CD4-positive, alpha-beta T cell (primary cell): Measurements from ENCODE around the gene CAMTA1. TPM values are rescaled to one million over a fixed set of nuclear protein-coding genes. Genes with fewer than 3 reads are reported as not detected.

Experiments
- ATAC-seq: fragments of 200-7000 bp; cut with Tn5 transposase; one replicate; pipeline ENCODE4 v1.10.0; 2022; ENCODE audit warnings: mild to moderate bottlenecking; ENCODE audit not compliant: poor library complexity
- CTCF ChIA-PET: fragments of 350-600 bp; sonication (Branson Sonifier 250); formaldehyde crosslinking; loops from one replicate; lab custom pipeline; 2021; ENCODE audit warnings: antibody characterized with exemption, inconsistent platforms; lab: Charles Lee
- POLR2A ChIA-PET: fragments of 350-600 bp; sonication (Branson Sonifier 250); formaldehyde crosslinking; loops from one replicate; lab custom pipeline; 2021; ENCODE audit warnings: antibody characterized with exemption, inconsistent platforms; lab: Charles Lee
- DNase-seq, 14 experiments: peaks; one replicate each; pipeline ENCODE4 v3.0.0-alpha.2; 2013 to 2020; ENCODE audit warnings: mixed read lengths in 2 of 14
- H3K27ac ChIP-seq, 2 donors: one replicate each; pipeline versions ENCODE4 v1.5.1 to v1.7.0; 2013; ENCODE audit warnings: low read length in 2 of 2, low read depth in 1 of 2, mild to moderate bottlenecking in 1 of 2
- H3K27me3 ChIP-seq, 2 experiments: 1 replicate in 1 of 2; 2 replicates in 1 of 2; pipeline versions ENCODE4 v1.6.1 to v1.7.0; 2013; ENCODE audit warnings: low read length in 2 of 2, control low read depth in 1 of 2, mild to moderate bottlenecking in 1 of 2, moderate library complexity in 1 of 2; ENCODE audit not compliant: insufficient read depth in 2 of 2, control insufficient read depth in 1 of 2
- H3K36me3 ChIP-seq: one replicate; pipeline ENCODE4 v1.6.1; 2013; ENCODE audit warnings: low read length, control low read depth; ENCODE audit not compliant: insufficient read depth
- H3K4me1 ChIP-seq: one replicate; pipeline ENCODE4 v1.6.1; 2013; ENCODE audit warnings: low read length, control low read depth; ENCODE audit not compliant: insufficient read depth
- H3K4me3 ChIP-seq: one replicate; pipeline ENCODE4 v1.5.1; 2013; ENCODE audit warnings: mild to moderate bottlenecking, low read length, moderate library complexity
- H3K9me3 ChIP-seq, 2 experiments: 1 replicate in 1 of 2; 2 replicates in 1 of 2; pipeline versions ENCODE4 v1.6.1 to v1.7.0; 2013; ENCODE audit warnings: low read length in 2 of 2, mild to moderate bottlenecking in 2 of 2, control low read depth in 1 of 2, moderate library complexity in 1 of 2; ENCODE audit not compliant: control insufficient read depth in 1 of 2, insufficient read depth in 1 of 2
- H3K27ac Mint-ChIP-seq: one replicate; pipeline ENCODE4 v1.8.0; 2020; ENCODE audit warnings: mixed read lengths
- H3K27me3 Mint-ChIP-seq: one replicate; pipeline ENCODE4 v1.8.0; 2021; ENCODE audit warnings: mixed read lengths
- H3K36me3 Mint-ChIP-seq: one replicate; pipeline ENCODE4 v1.8.0; 2021; ENCODE audit warnings: low read depth, mixed read lengths
- H3K4me1 Mint-ChIP-seq: one replicate; pipeline ENCODE4 v1.8.0; 2021; ENCODE audit warnings: low read depth, mixed read lengths
- H3K4me3 Mint-ChIP-seq: one replicate; pipeline ENCODE4 v1.8.0; 2020; ENCODE audit warnings: mild to moderate bottlenecking, mixed read lengths
- H3K9me3 Mint-ChIP-seq: one replicate; pipeline ENCODE4 v1.8.0; 2020; ENCODE audit warnings: mixed read lengths
- intact Hi-C, 2 experiments: fragments of 100-400 bp; cut with DNase I in 1 of 2; cut with micrococcal nuclease in 1 of 2; formaldehyde crosslinking; loops; one replicate each; pipeline versions ENCODE4 v1.15.1 to v1.9.0; 2023 to 2025; cut with DNase I, micrococcal nuclease
- total RNA-seq, 174 experiments: library from RNA in 2 of 174; stranded (reverse) in 2 of 174; gene quantifications; one replicate each; pipeline ENCODE4 v1.2.3 and lab custom pipeline; 2021 to 2026
- TF ChIP-seq, protein P1 (sequence below): fragments of 200-600 bp; IDR thresholded peaks from one replicate; pipeline ENCODE4 v1.8.0; 2022; ENCODE audit warnings: antibody characterized with exemption, mild to moderate bottlenecking

CAMTA1 gene
- total RNA-seq, 2 experiments from 2014 or later = 38.6 to 39.3 TPM

DNA sequence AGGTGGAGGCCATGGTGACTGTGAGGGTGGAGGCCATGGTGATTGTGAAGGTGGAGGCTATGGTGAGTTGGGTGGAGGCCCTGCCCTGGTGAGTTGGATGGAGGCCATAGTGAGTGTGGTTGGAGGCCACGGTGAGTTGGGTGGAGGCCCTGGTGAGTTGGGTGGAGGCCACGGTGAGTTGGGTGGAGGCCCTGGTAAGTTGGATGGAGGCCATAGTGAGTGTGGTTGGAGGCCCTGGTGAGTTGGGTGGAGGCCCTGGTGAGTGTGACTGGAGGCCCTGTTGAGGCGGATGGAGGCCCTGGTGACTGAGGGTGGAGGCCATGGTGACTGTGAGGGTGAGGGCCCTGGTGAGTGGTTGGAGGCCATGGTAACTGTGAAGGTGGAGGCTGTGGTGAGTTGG, 860.9 kb downstream of the CAMTA1 start:
- intact Hi-C loops = loop anchor here (2.0 to 5.0 kb wide), 4 partner anchors 603 to 924 kb away; no protein-coding TSS in a partner anchor
- no peaks in the 10 kb centered on the region for H3K27me3 ChIP-seq
- H3K27ac Mint-ChIP-seq = no peak overlapping the region
- no peak overlapping the region for H3K4me3 Mint-ChIP-seq
- CTCF ChIA-PET = no interaction called here
- H3K4me1 ChIP-seq = peaks cover 8% of the 10 kb centered on the region
- DNase-seq = no peak
- no peaks in the 10 kb centered on the region for H3K36me3 ChIP-seq
- ATAC-seq = no peak
- TF ChIP-seq, protein P1, sequence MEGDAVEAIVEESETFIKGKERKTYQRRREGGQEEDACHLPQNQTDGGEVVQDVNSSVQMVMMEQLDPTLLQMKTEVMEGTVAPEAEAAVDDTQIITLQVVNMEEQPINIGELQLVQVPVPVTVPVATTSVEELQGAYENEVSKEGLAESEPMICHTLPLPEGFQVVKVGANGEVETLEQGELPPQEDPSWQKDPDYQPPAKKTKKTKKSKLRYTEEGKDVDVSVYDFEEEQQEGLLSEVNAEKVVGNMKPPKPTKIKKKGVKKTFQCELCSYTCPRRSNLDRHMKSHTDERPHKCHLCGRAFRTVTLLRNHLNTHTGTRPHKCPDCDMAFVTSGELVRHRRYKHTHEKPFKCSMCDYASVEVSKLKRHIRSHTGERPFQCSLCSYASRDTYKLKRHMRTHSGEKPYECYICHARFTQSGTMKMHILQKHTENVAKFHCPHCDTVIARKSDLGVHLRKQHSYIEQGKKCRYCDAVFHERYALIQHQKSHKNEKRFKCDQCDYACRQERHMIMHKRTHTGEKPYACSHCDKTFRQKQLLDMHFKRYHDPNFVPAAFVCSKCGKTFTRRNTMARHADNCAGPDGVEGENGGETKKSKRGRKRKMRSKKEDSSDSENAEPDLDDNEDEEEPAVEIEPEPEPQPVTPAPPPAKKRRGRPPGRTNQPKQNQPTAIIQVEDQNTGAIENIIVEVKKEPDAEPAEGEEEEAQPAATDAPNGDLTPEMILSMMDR = no peak
- H3K4me3 ChIP-seq = no peak overlapping the region
- peaks cover 0 to 3% of the 10 kb centered on the region in 2 experiments for H3K9me3 ChIP-seq
- POLR2A ChIA-PET = no interaction called here
- H3K27me3 Mint-ChIP-seq = no peaks in the 10 kb centered on the region
- no peak overlapping the region for H3K27ac ChIP-seq
- no peaks in the 10 kb centered on the region for H3K36me3 Mint-ChIP-seq
- H3K9me3 Mint-ChIP-seq = no peaks in the 10 kb centered on the region
- H3K4me1 Mint-ChIP-seq = no peaks in the 10 kb centered on the region

DNA sequence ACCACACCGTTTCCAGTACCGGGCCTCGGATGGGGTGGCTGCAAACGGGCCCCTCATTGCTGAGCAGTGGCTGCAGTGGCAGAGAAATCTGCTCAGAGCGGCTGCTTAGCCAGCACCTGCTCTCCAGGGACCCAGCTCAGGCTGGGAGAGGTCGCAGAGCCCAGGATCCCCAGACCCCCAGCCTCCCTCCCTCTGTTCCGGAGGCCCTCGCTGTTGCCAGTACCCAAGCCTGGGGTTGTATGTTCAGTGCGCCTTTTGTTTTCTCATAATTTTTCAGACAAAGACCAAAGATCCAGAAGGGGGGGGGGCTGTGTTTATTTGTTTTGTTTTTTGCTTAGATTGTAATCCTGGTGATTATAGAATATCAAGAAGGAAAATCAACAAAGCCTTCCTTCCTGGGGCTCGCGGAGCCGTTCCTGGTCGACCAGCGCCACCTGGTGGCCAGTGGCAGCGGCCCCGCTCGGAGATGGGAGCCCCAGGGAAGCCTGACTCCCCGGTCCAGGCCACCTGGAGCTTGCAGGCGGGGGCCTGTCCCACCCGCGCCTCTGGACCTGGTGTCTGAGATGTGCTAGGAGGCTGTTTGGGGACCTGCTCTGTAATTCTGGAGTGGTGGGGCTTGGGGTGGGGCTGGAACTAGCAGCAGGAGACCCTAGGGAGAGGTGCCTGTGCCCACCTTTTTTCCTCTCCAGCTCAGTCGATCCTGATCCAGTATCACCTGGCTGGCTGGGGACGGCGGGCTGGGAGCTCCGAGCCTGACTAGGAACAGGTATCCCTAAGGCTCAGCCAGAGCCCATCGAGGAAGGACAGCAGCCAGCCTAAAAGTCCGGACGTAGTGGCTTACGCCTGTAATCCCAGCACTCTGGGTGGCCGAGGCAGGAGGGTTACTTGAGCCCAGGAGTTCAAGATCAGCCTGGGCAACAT, 862.0 kb downstream of the CAMTA1 start:
- TF ChIP-seq, protein P1 = peak; percentile 89
- H3K27ac ChIP-seq = no peak overlapping the region
- peaks cover 0 to 3% of the 10 kb centered on the region in 2 experiments for H3K9me3 ChIP-seq
- no peaks in the 10 kb centered on the region for H3K36me3 ChIP-seq
- Mint-ChIP-seq H3K36me3 (no peaks in the 10 kb centered on the region), H3K4me1 (no peaks in the 10 kb centered on the region), H3K27me3 (no peaks in the 10 kb centered on the region), H3K27ac (no peak overlapping the region), H3K9me3 (no peaks in the 10 kb centered on the region), H3K4me3 (no peak overlapping the region)
- DNase-seq = peak; percentile 38 to 76 (median 62)
- ATAC-seq = peak; percentile 59
- CTCF ChIA-PET = no interaction called here
- POLR2A ChIA-PET = no interaction called here
- H3K27me3 ChIP-seq = no peaks in the 10 kb centered on the region
- peaks cover 8% of the 10 kb centered on the region for H3K4me1 ChIP-seq
- intact Hi-C loops = loop anchor here (1.0 to 5.0 kb wide), 5 partner anchors 604 to 927 kb away; no protein-coding TSS in a partner anchor
- no peak overlapping the region for H3K4me3 ChIP-seq

DNA sequence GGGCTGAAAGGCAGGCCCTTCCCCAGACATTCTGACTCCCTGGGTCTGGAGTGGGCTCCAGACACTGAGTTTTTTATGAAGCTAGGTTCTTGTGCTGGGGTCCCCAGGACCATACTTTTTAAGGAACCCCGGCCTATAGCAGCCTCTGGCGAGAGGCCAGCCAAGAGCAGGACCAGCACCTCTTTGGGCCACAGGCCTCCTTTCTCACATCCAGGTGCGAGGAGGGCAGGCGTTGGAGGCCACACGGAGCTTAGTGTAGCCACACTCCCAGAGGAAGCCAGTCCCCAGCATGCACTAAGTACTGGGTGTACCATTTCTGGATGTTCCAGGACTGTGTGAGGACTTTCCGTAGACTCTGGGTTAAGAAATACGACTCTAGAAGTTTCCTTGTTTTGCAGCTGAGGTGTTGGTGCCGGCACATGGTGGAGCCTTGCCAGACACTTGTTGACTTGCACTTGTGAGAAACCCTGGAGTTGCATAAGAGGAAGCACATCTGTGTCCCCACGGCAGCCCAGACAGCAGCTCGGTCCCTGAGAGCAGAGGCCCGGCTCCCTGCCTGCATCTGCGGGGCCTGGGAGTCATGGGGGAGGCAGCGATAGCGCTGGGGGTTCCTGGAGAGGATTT, 863.6 kb downstream of the CAMTA1 start:
- ChIA-PET CTCF (no interaction called here), POLR2A (no interaction called here)
- H3K9me3 ChIP-seq = peaks cover 0 to 3% of the 10 kb centered on the region in 2 experiments
- H3K36me3 Mint-ChIP-seq = no peaks in the 10 kb centered on the region
- no peak for ATAC-seq
- intact Hi-C loops = loop anchor here in 1 of 2 experiments (5.0 kb wide), 3 partner anchors 607 to 927 kb away; no protein-coding TSS in a partner anchor
- no peaks in the 10 kb centered on the region for H3K9me3 Mint-ChIP-seq
- H3K27me3 ChIP-seq = no peaks in the 10 kb centered on the region
- H3K27ac ChIP-seq = no peak overlapping the region
- H3K27ac Mint-ChIP-seq = no peak overlapping the region
- peaks cover 8% of the 10 kb centered on the region for H3K4me1 ChIP-seq
- H3K4me3 Mint-ChIP-seq = no peak overlapping the region
- no peak for DNase-seq
- TF ChIP-seq, protein P1 = no peak
- H3K36me3 ChIP-seq = no peaks in the 10 kb centered on the region
- no peak overlapping the region for H3K4me3 ChIP-seq
- no peaks in the 10 kb centered on the region for H3K27me3 Mint-ChIP-seq
- no peaks in the 10 kb centered on the region for H3K4me1 Mint-ChIP-seq
